Posterior cingulate gyrus (tissue), 11 donors: ENCODE results near the gene CPVL.
A peak's percentile ranks its signal among the peaks of the same experiment; 100 is the strongest.

Experiments used
- DNase-seq, 10 donors: peaks; one replicate each; pipeline versions ENCODE4 v3.0.0 to v3.0.0-alpha.2; 2020 to 2021; ENCODE audit warnings: mixed read lengths in 3 of 10
- intact Hi-C: fragments of 100-400 bp; cut with DNase I; formaldehyde crosslinking; loops from one replicate; pipeline ENCODE4 v1.15.1; 2023

Gene CPVL

GRCh38 chr7:28986028-28986764 is 160.1 kb downstream of the CPVL start:
- intact Hi-C loops = no loop called here
- peak in 1 of 10 donors; percentile 55 for DNase-seq

GRCh38 chr7:28984631-28985030 is 161.7 kb downstream of the CPVL start:
- DNase-seq = peak in 6 of 10 donors; percentile 21 to 83 (median 48)
- intact Hi-C loops = no loop called here

- no peak for DNase-seq
- intact Hi-C loops = no loop called here
Observed at GRCh38 chr7:28984217-28984616, 162.1 kb downstream of the CPVL start.

- intact Hi-C loops = no loop called here
- DNase-seq = no peak
Observed at GRCh38 chr7:28983396-28984190, 162.7 kb downstream of the CPVL start.

GRCh38 chr7:28981161-28981465 is 165.2 kb downstream of the CPVL start:
- DNase-seq = no peak
- intact Hi-C loops = no loop called here

GRCh38 chr7:28980451-28981160 is 165.7 kb downstream of the CPVL start:
- DNase-seq = peak in 6 of 10 donors; percentile 15 to 75 (median 28)
- intact Hi-C loops = no loop called here

- intact Hi-C loops = no loop called here
- no peak for DNase-seq
Observed at GRCh38 chr7:28979776-28980175, 166.6 kb downstream of the CPVL start.

- intact Hi-C loops = no loop called here
- no peak for DNase-seq
Observed at GRCh38 chr7:28977881-28978280, 168.5 kb downstream of the CPVL start.

- DNase-seq = no peak
Observed at GRCh38 chr7:28976022-28976421, 170.3 kb downstream of the CPVL start.

GRCh38 chr7:28973591-28973990 is 172.7 kb downstream of the CPVL start:
- DNase-seq = no peak
- intact Hi-C loops = no loop called here

More at GRCh38 chr7:28976022-28976421, 170.3 kb downstream of the CPVL start:
- intact Hi-C loops = no loop called here

- no peak for DNase-seq
- intact Hi-C loops = no loop called here
Observed at GRCh38 chr7:28964056-28964455, 182.3 kb downstream of the CPVL start.

- peak in 1 of 10 donors; percentile 83 for DNase-seq
Observed at GRCh38 chr7:28961972-28962371, 184.4 kb downstream of the CPVL start.

GRCh38 chr7:28960071-28960840 is 186.1 kb downstream of the CPVL start:
- intact Hi-C loops = no loop called here
- no peak for DNase-seq

More at GRCh38 chr7:28961972-28962371, 184.4 kb downstream of the CPVL start:
- intact Hi-C loops = no loop called here

GRCh38 chr7:28958980-28959347 is 187.4 kb downstream of the CPVL start:
- DNase-seq = no peak
- intact Hi-C loops = no loop called here

- intact Hi-C loops = no loop called here
- peak; percentile 68 to 95 (median 74) for DNase-seq
Observed at GRCh38 chr7:28958235-28958979, 187.9 kb downstream of the CPVL start, which contains the start of gene TRIL. TSS of gene TRIL (minus strand) at chr7:28958330. CDS start at chr7:28958046, 284 bp downstream.

GRCh38 chr7:28957751-28958234 is 188.5 kb downstream of the CPVL start:
- peak in 2 of 10 donors; percentile 15 to 85 for DNase-seq
- intact Hi-C loops = loop anchor here (2.0 kb wide), 1 partner anchor 31 kb away; no protein-coding TSS in a partner anchor

GRCh38 chr7:28957064-28957750 is 189.1 kb downstream of the CPVL start:
- intact Hi-C loops = loop anchor here (2.0 kb wide), 1 partner anchor 30 kb away; no protein-coding TSS in a partner anchor
- peak in 4 of 10 donors; percentile 16 to 83 (median 50) for DNase-seq

GRCh38 chr7:28956608-28957063 is 189.7 kb downstream of the CPVL start:
- intact Hi-C loops = loop anchor here (2.0 kb wide), 1 partner anchor 30 kb away; no protein-coding TSS in a partner anchor
- peak in 9 of 10 donors; percentile 29 to 90 (median 49) for DNase-seq
